ENCODE results near the gene BGN. TPM values are rescaled to one million over a fixed set of nuclear protein-coding genes. Genes with fewer than 3 reads are reported as not detected.

Gene BGN
- total RNA-seq, 1 experiment from 2014 or later: 1.2 TPM

DNA sequence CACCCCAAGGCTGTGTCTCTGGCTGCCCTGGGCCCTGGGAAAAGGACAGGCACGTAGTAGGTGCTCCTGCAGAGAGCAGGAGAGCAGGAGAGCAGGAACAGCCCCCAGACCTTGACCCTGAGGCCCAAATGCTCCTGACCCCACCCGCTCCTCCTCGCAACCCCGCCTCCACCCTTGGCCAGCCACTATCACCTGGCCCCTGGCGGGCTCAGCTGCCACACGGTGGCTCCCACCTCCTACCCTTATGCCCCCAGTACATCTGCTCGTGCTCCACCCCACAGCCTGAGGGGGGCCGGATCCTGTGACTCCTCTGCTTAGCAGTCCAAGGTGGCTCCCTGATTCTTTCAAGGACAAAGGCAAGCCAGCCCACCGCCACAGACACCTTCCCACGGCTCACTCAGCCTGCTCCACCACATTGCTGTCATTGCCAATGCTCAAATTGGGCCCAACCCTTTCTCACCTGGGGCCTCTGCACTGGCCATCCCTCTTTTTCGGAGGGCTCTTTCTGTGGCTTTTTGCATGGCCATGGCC lies 19.0 kb upstream of the BGN start:
- H2BK5ac ChIP-seq (ENCODE audit: insufficient read length, low read length): no peak overlapping the region
- no peak overlapping the region for H4K5ac ChIP-seq (ENCODE audit: insufficient read length, low read depth, low read length)

More for the DNA sequence above, 19.0 kb upstream of the BGN start:
- peaks cover 0 to 9% (median 3%) of the 10 kb centered on the region in 3 experiments; a peak in 3 of 7 replicates for H3K36me3 Mint-ChIP-seq (ENCODE audit: insufficient read depth in 1 of 3, low read depth in 3 of 3)
- no peak overlapping the region for H3K27ac Mint-ChIP-seq
- Histone ChIP-seq H3K23ac (ENCODE audit: insufficient read length, low read depth, low read length) (no peak overlapping the region), H3K14ac (ENCODE audit: insufficient read depth, low read length) (no peak overlapping the region; the same call in 1 of the 2 replicates), H3K79me1 (ENCODE audit: insufficient read depth, low read depth, low read length, poor library complexity, severe bottlenecking) (no peaks in the 10 kb centered on the region), H4K20me1 (ENCODE audit: control insufficient read depth, insufficient read depth, insufficient read length) (no peaks in the 10 kb centered on the region), H2BK15ac (ENCODE audit: low read depth, low read length) (no peak overlapping the region), H2AFZ (ENCODE audit: low read length) (no peak overlapping the region), H2BK12ac (ENCODE audit: insufficient read length, low read depth, low read length) (no peak overlapping the region), H3K9me3 (ENCODE audit: control insufficient read depth, low read depth, low read length) (peaks cover 16% of the 10 kb centered on the region), H3K27ac (ENCODE audit: insufficient read length, low read depth, low read length) (no peak overlapping the region), H3K18ac (ENCODE audit: insufficient read length, low read depth, low read length) (no peak overlapping the region), H3K23me2 (ENCODE audit: insufficient read length, low read depth, low read length, poor library complexity, severe bottlenecking) (no peaks in the 10 kb centered on the region), H3K27me3 (ENCODE audit: insufficient read depth, low read length) (peaks cover 3% of the 10 kb centered on the region), H3K9ac (ENCODE audit: extremely low read depth, insufficient read length, low read length) (no peak overlapping the region), H3K4me1 (ENCODE audit: insufficient read depth, low read length) (no peaks in the 10 kb centered on the region; the same call in 1 of the 2 replicates), H2BK20ac (ENCODE audit: low read depth, low read length, poor library complexity, severe bottlenecking) (no peak overlapping the region), H3K4me2 (ENCODE audit: insufficient read depth, insufficient read length, low read length) (no peak overlapping the region), H4K8ac (replicated peaks; ENCODE audit: insufficient read length, low read depth, low read length) (no peak overlapping the region), H3K79me2 (ENCODE audit: insufficient read depth, low read length) (no peaks in the 10 kb centered on the region), H4K91ac (ENCODE audit: insufficient read length, low read depth, low read length) (no peak overlapping the region), H2AK5ac (ENCODE audit: insufficient read length, low read length) (no peak overlapping the region), H3K4ac (ENCODE audit: low read depth, low read length) (no peak overlapping the region), H2BK120ac (ENCODE audit: low read depth, low read length, poor library complexity, severe bottlenecking) (no peak overlapping the region), H3K56ac (ENCODE audit: insufficient read length, low read depth, low read length) (no peak overlapping the region), H3T11ph (ENCODE audit: low read length) (no peak overlapping the region)
- peaks cover 43 to 65% of the 10 kb centered on the region in 2 experiments for H3K9me3 Mint-ChIP-seq
- no peak for DNase-seq
- TF ChIP-seq, protein P1, sequence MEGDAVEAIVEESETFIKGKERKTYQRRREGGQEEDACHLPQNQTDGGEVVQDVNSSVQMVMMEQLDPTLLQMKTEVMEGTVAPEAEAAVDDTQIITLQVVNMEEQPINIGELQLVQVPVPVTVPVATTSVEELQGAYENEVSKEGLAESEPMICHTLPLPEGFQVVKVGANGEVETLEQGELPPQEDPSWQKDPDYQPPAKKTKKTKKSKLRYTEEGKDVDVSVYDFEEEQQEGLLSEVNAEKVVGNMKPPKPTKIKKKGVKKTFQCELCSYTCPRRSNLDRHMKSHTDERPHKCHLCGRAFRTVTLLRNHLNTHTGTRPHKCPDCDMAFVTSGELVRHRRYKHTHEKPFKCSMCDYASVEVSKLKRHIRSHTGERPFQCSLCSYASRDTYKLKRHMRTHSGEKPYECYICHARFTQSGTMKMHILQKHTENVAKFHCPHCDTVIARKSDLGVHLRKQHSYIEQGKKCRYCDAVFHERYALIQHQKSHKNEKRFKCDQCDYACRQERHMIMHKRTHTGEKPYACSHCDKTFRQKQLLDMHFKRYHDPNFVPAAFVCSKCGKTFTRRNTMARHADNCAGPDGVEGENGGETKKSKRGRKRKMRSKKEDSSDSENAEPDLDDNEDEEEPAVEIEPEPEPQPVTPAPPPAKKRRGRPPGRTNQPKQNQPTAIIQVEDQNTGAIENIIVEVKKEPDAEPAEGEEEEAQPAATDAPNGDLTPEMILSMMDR (conservative IDR thresholded peaks at IDR 0.05): no peak
- H3K27me3 Mint-ChIP-seq (ENCODE audit: low read depth): peaks cover 34% of the 10 kb centered on the region
- peaks cover 2% of the 10 kb centered on the region in 2 experiments; a peak in 3 of 4 replicates for H3K4me1 Mint-ChIP-seq
- no peak overlapping the region for H3K4me3 Mint-ChIP-seq
- no CpG with 5 or more reads among the region's 11 CpGs for WGBS (ENCODE audit: extremely low coverage, insufficient read length, low lambda C conversion rate)
